Naive thymus-derived CD4-positive, alpha-beta T cell (primary cell): ENCODE results near the gene BCL2. TPM values are rescaled to one million over a fixed set of nuclear protein-coding genes. Genes with fewer than 3 reads are reported as not detected.
A peak's percentile ranks its signal among the peaks of the same experiment; 100 is the strongest.

Experiments
- ATAC-seq: fragments of 150-1000 bp; cut with Tn5 transposase; 2 replicates; pipeline ENCODE4 v1.10.0; 2021; ENCODE audit warnings: mild to moderate bottlenecking, moderate library complexity
- CTCF ChIA-PET: fragments of 350-600 bp; sonication (Branson Sonifier 250); formaldehyde crosslinking; loops from one replicate; lab custom pipeline; 2021; ENCODE audit warnings: antibody characterized with exemption; lab: Charles Lee
- POLR2A ChIA-PET: fragments of 350-600 bp; sonication (Branson Sonifier 250); formaldehyde crosslinking; loops from one replicate; lab custom pipeline; 2021; ENCODE audit warnings: antibody characterized with exemption, inconsistent platforms; lab: Charles Lee
- DNase-seq, 9 donors: peaks; one replicate each; pipeline versions ENCODE4 v3.0.0 to v3.0.0-alpha.2; 2020 to 2022; ENCODE audit warnings: mixed read lengths in 1 of 9
- H3K27ac ChIP-seq: one replicate; pipeline ENCODE4 v1.7.0; 2013; ENCODE audit warnings: mild to moderate bottlenecking, low read depth, low read length, moderate library complexity
- H3K27me3 ChIP-seq, 2 donors: one replicate each; pipeline ENCODE4 v1.7.0; 2013; ENCODE audit warnings: low read length in 2 of 2, mild to moderate bottlenecking in 2 of 2, moderate library complexity in 2 of 2; ENCODE audit not compliant: control insufficient read depth in 2 of 2, insufficient read depth in 2 of 2
- H3K36me3 ChIP-seq, 3 experiments: 1 replicate in 2 of 3; 2 replicates in 1 of 3; pipeline ENCODE4 v1.7.0; 2013; ENCODE audit warnings: low read length in 3 of 3, mild to moderate bottlenecking in 3 of 3, moderate library complexity in 1 of 3; ENCODE audit not compliant: insufficient read depth in 3 of 3, control insufficient read depth in 2 of 3
- H3K4me1 ChIP-seq, 2 donors: one replicate each; pipeline ENCODE4 v1.7.0; 2013; ENCODE audit warnings: low read length in 2 of 2, mild to moderate bottlenecking in 2 of 2, moderate library complexity in 1 of 2; ENCODE audit not compliant: control insufficient read depth in 2 of 2, insufficient read depth in 2 of 2
- H3K4me3 ChIP-seq: 2 replicates; pipeline ENCODE4 v1.7.0; 2013; ENCODE audit warnings: mild to moderate bottlenecking, low read length
- H3K9me3 ChIP-seq, 3 experiments: 1 replicate in 2 of 3; 2 replicates in 1 of 3; pipeline ENCODE4 v1.7.0; 2013; ENCODE audit warnings: low read length in 3 of 3; ENCODE audit not compliant: control insufficient read depth in 2 of 3
- H3K27ac Mint-ChIP-seq, 9 donors: one replicate each; pipeline ENCODE4 v1.8.0; 2020 to 2022; ENCODE audit warnings: mixed read lengths in 9 of 9, mild to moderate bottlenecking in 8 of 9, moderate library complexity in 5 of 9, inconsistent platforms in 2 of 9
- H3K27me3 Mint-ChIP-seq, 5 donors: one replicate each; pipeline ENCODE4 v1.8.0; 2021 to 2022; ENCODE audit warnings: mixed read lengths in 5 of 5, mild to moderate bottlenecking in 1 of 5
- H3K36me3 Mint-ChIP-seq, 5 donors: one replicate each; pipeline ENCODE4 v1.8.0; 2020 to 2022; ENCODE audit warnings: mixed read lengths in 5 of 5, mild to moderate bottlenecking in 3 of 5, inconsistent platforms in 1 of 5
- H3K4me1 Mint-ChIP-seq, 7 donors: one replicate each; pipeline ENCODE4 v1.8.0; 2020 to 2022; ENCODE audit warnings: mixed read lengths in 7 of 7, mild to moderate bottlenecking in 3 of 7, inconsistent platforms in 1 of 7
- H3K4me3 Mint-ChIP-seq, 10 donors: one replicate each; pipeline ENCODE4 v1.8.0; 2020 to 2022; ENCODE audit warnings: mild to moderate bottlenecking in 10 of 10, mixed read lengths in 10 of 10, moderate library complexity in 6 of 10, inconsistent platforms in 2 of 10
- H3K9me3 Mint-ChIP-seq, 11 donors: one replicate each; pipeline ENCODE4 v1.8.0; 2020 to 2022; ENCODE audit warnings: mixed read lengths in 11 of 11, mild to moderate bottlenecking in 4 of 11, inconsistent platforms in 1 of 11, moderate library complexity in 1 of 11
- intact Hi-C, 2 donors: fragments of 100-400 bp; cut with micrococcal nuclease; formaldehyde crosslinking; loops; one replicate each; pipeline ENCODE4 v1.15.1; 2023
- polyA plus RNA-seq, 2 donors: library from polyadenylated mRNA; unstranded; fragments of 300-500 nt; fragmentation: Illumina TruSeq; gene quantifications; one replicate each; pipeline ENCODE4 v1.2.3, GENCODE V29; 2021
- total RNA-seq, 6 experiments: library from RNA in 5 of 6; stranded (reverse) in 5 of 6; gene quantifications; 1 replicate in 5 of 6; 2 replicates in 1 of 6; pipeline ENCODE4 v1.2.3 and lab custom pipeline; 2021 to 2026

The BCL2 gene
- total and polyA plus RNA-seq, 7 experiments from 2014 or later, result 32.7 to 154 (median 40.1) TPM

DNA sequence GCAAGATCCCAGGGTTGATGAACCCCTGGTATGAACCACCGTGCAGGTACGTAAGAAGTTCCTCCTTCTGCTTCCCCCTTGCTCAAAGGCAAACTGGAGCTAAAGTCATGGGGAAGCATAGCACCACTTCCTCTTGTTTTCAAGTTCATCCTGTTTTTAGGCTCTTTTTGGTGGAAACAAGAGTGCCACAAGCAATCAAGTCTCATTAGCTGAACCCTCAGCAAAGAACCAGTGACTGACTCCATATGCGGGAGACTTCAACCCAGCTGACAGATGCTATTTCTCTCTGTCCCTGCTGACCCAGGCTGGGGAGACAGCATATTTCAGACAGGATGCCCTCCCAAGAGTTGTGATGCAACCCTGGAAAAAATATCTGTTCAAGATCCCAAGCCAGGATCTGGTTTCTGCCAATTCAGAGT, 47.7 kb downstream of the BCL2 start:
- peaks cover 0 to 2% (median 0%) of the 10 kb centered on the region in 11 donors for H3K9me3 Mint-ChIP-seq
- no peaks in the 10 kb centered on the region for H3K9me3 ChIP-seq
- intact Hi-C loops, result loop anchor here in 1 of 2 donors (1.0 to 2.0 kb wide), 3 partner anchors 7 to 21 kb away; no protein-coding TSS in a partner anchor
- peaks cover 16 to 47% of the 10 kb centered on the region in 2 donors for H3K4me1 ChIP-seq
- CTCF ChIA-PET, result interaction anchor here (1.0 to 1.2 kb wide), 3 partner anchors 15 to 27 kb away, joined by 3 to 4 read pairs (median 3); no protein-coding TSS in a partner anchor
- DNase-seq (no peak), ATAC-seq (peak; percentile 29)
- H3K27ac ChIP-seq, result peak overlapping the region; percentile 38
- no peaks in the 10 kb centered on the region for H3K27me3 Mint-ChIP-seq
- peaks cover 53 to 97% (median 92%) of the 10 kb centered on the region in 7 donors for H3K4me1 Mint-ChIP-seq
- no peaks in the 10 kb centered on the region for H3K27me3 ChIP-seq
- peak overlapping the region in 7 of 10 donors; percentile 1 to 70 (median 52) for H3K4me3 Mint-ChIP-seq
- H3K36me3 Mint-ChIP-seq, result peaks cover 1 to 44% (median 17%) of the 10 kb centered on the region in 5 donors
- no peak overlapping the region for H3K4me3 ChIP-seq
- POLR2A ChIA-PET, result interaction anchor here (0.9 to 1.8 kb wide), 8 partner anchors 11 to 75 kb away, joined by 3 to 6 read pairs (median 4); partner anchors contain the start of gene BCL2
- H3K36me3 ChIP-seq, result no peaks in the 10 kb centered on the region
- H3K27ac Mint-ChIP-seq, result peak overlapping the region in 6 of 9 donors; percentile 37 to 79 (median 62)

GRCh38 chr18:63271148-63271547, 48.4 kb downstream of the BCL2 start:
- ChIA-PET CTCF (interaction anchor here (1.0 to 1.5 kb wide), 3 partner anchors 15 to 140 kb away, joined by 3 to 5 read pairs (median 4); no protein-coding TSS in a partner anchor), POLR2A (interaction anchor here (0.9 to 1.8 kb wide), 7 partner anchors 10 to 74 kb away, joined by 3 to 5 read pairs (median 4); partner anchors contain the start of gene BCL2)
- peaks cover 0 to 39% (median 10%) of the 10 kb centered on the region in 5 donors for H3K36me3 Mint-ChIP-seq
- no peaks in the 10 kb centered on the region for H3K36me3 ChIP-seq
- H3K9me3 ChIP-seq, result no peaks in the 10 kb centered on the region
- no peak overlapping the region for H3K27ac ChIP-seq
- H3K27me3 ChIP-seq, result no peaks in the 10 kb centered on the region
- intact Hi-C loops, result loop anchor here in 1 of 2 donors (1.0 kb wide), 1 partner anchor 8 kb away; no protein-coding TSS in a partner anchor
- peaks cover 16 to 48% of the 10 kb centered on the region in 2 donors for H3K4me1 ChIP-seq
- DNase-seq, result no peak
- no peak for ATAC-seq
- H3K9me3 Mint-ChIP-seq, result no peaks in the 10 kb centered on the region
- no peaks in the 10 kb centered on the region for H3K27me3 Mint-ChIP-seq
- H3K27ac Mint-ChIP-seq, result peak overlapping the region in 6 of 9 donors; percentile 25 to 79 (median 54)
- H3K4me1 Mint-ChIP-seq, result peaks cover 55 to 96% (median 89%) of the 10 kb centered on the region in 7 donors
- H3K4me3 ChIP-seq, result no peak overlapping the region
- H3K4me3 Mint-ChIP-seq, result peak overlapping the region in 3 of 10 donors; percentile 50 to 57 (median 52)

- peak overlapping the region; percentile 35 to 75 (median 65) for H3K4me3 Mint-ChIP-seq
- ChIA-PET CTCF (interaction anchor here (0.6 to 1.3 kb wide), 2 partner anchors 33 to 39 kb away, joined by 3 to 4 read pairs; no protein-coding TSS in a partner anchor), POLR2A (interaction anchor here (0.7 to 1.8 kb wide), 11 partner anchors 9 to 107 kb away, joined by 3 to 7 read pairs (median 3); no protein-coding TSS in a partner anchor)
- peak in 1 of 9 donors; percentile 20 for DNase-seq
- no peaks in the 10 kb centered on the region for H3K27me3 Mint-ChIP-seq
- no peaks in the 10 kb centered on the region for H3K9me3 Mint-ChIP-seq
- peak overlapping the region; percentile 1 to 87 (median 48) for H3K27ac Mint-ChIP-seq
- H3K27me3 ChIP-seq, result no peaks in the 10 kb centered on the region
- H3K4me1 ChIP-seq, result peaks cover 16 to 36% of the 10 kb centered on the region in 2 donors
- H3K4me3 ChIP-seq, result peak overlapping the region; percentile 20
- H3K36me3 ChIP-seq, result no peaks in the 10 kb centered on the region
- H3K36me3 Mint-ChIP-seq, result peaks cover 0 to 23% (median 9%) of the 10 kb centered on the region in 5 donors
- intact Hi-C loops, result loop anchor here (1.0 to 2.0 kb wide), 5 partner anchors 11 to 53 kb away; partner anchors contain the start of gene BCL2 (in 2 of the 2)
- H3K27ac ChIP-seq, result peak overlapping the region; percentile 27
- H3K9me3 ChIP-seq, result no peaks in the 10 kb centered on the region
- H3K4me1 Mint-ChIP-seq, result peaks cover 57 to 94% (median 80%) of the 10 kb centered on the region in 7 donors
- peak; percentile 59 for ATAC-seq
These were observed 51.4 kb downstream of the BCL2 start for GRCh38 chr18:63267975-63268721.

- Histone ChIP-seq H3K36me3 (no peaks in the 10 kb centered on the region), H3K9me3 (no peaks in the 10 kb centered on the region), H3K4me3 (no peak overlapping the region), H3K27me3 (no peaks in the 10 kb centered on the region), H3K27ac (peak overlapping the region; percentile 29), H3K4me1 (peaks cover 16 to 28% of the 10 kb centered on the region in 2 donors)
- peaks cover 2 to 26% (median 13%) of the 10 kb centered on the region in 5 donors for H3K36me3 Mint-ChIP-seq
- ATAC-seq, result peak; percentile 54
- no peak for DNase-seq
- no peaks in the 10 kb centered on the region for H3K9me3 Mint-ChIP-seq
- H3K27me3 Mint-ChIP-seq, result no peaks in the 10 kb centered on the region
- intact Hi-C loops, result loop anchor here in 1 of 2 donors (2.0 kb wide), 1 partner anchor 52 kb away; no protein-coding TSS in a partner anchor
- H3K27ac Mint-ChIP-seq, result peak overlapping the region; percentile 6 to 87 (median 57)
- POLR2A ChIA-PET, result interaction anchor here (0.9 to 1.8 kb wide), 11 partner anchors 8 to 106 kb away, joined by 3 to 7 read pairs (median 4); partner anchors contain the start of gene BCL2
- CTCF ChIA-PET, result interaction anchor here (0.7 to 1.3 kb wide), 3 partner anchors 35 to 51 kb away, joined by 3 to 6 read pairs (median 4); no protein-coding TSS in a partner anchor
- H3K4me1 Mint-ChIP-seq, result peaks cover 54 to 94% (median 80%) of the 10 kb centered on the region in 7 donors
- H3K4me3 Mint-ChIP-seq, result peak overlapping the region; percentile 5 to 82 (median 60)
These were observed 52.4 kb downstream of the BCL2 start for GRCh38 chr18:63266888-63267790.

- Histone ChIP-seq H3K4me1 (peaks cover 16 to 23% of the 10 kb centered on the region in 2 donors), H3K27ac (no peak overlapping the region), H3K4me3 (no peak overlapping the region), H3K9me3 (no peaks in the 10 kb centered on the region), H3K27me3 (no peaks in the 10 kb centered on the region), H3K36me3 (no peaks in the 10 kb centered on the region)
- POLR2A ChIA-PET, result interaction anchor here (0.5 to 1.7 kb wide), 4 partner anchors 10 to 38 kb away, joined by 3 to 6 read pairs (median 4); no protein-coding TSS in a partner anchor
- DNase-seq (no peak), ATAC-seq (no peak)
- H3K4me1 Mint-ChIP-seq, result peaks cover 45 to 91% (median 76%) of the 10 kb centered on the region in 7 donors
- intact Hi-C loops, result no loop called here
- peak overlapping the region in 1 of 10 donors; percentile 41 for H3K4me3 Mint-ChIP-seq
- peaks cover 0 to 2% (median 0%) of the 10 kb centered on the region in 11 donors for H3K9me3 Mint-ChIP-seq
- peaks cover 5 to 31% (median 22%) of the 10 kb centered on the region in 5 donors for H3K36me3 Mint-ChIP-seq
- H3K27me3 Mint-ChIP-seq, result no peaks in the 10 kb centered on the region
- CTCF ChIA-PET, result no interaction called here
- peak overlapping the region in 2 of 9 donors; percentile 36 to 70 for H3K27ac Mint-ChIP-seq
These were observed 54.2 kb downstream of the BCL2 start for GRCh38 chr18:63265326-63265725.
